Type B pancreatic cell (in vitro differentiated cells): ENCODE measurements around the gene BAG3. TPM values are rescaled to one million over a fixed set of nuclear protein-coding genes. Genes with fewer than 3 reads are reported as not detected.
A peak's percentile ranks its signal among the peaks of the same experiment; 100 is the strongest.

Experiments
- DNase-seq: peaks from one replicate; pipeline ENCODE4 v3.0.0; 2021; ENCODE audit warnings: mixed read lengths; ENCODE audit not compliant: unreplicated experiment; ENCODE audit errors: extremely low spot score
- H3K27ac Mint-ChIP-seq: 2 replicates; pipeline ENCODE4 v1.8.0; 2021; ENCODE audit warnings: mild to moderate bottlenecking, mixed read lengths
- H3K27me3 Mint-ChIP-seq: 2 replicates; pipeline ENCODE4 v1.8.0; 2021; ENCODE audit warnings: mixed read lengths
- H3K36me3 Mint-ChIP-seq: 2 replicates; pipeline ENCODE4 v1.8.0; 2021; ENCODE audit warnings: mixed read lengths
- H3K4me1 Mint-ChIP-seq: one replicate; pipeline ENCODE4 v1.8.0; 2021; ENCODE audit warnings: mixed read lengths; ENCODE audit not compliant: unreplicated experiment
- H3K4me3 Mint-ChIP-seq: 2 replicates; pipeline ENCODE4 v1.8.0; 2021; ENCODE audit warnings: mild to moderate bottlenecking, mixed read lengths
- H3K9me3 Mint-ChIP-seq: 2 replicates; pipeline ENCODE4 v1.8.0; 2021; ENCODE audit warnings: mixed read lengths
- total RNA-seq: library from RNA; stranded (reverse); gene quantifications from 2 replicates; pipeline ENCODE4 v1.2.1, GENCODE V29; 2021; ENCODE audit warnings: low replicate concordance
- TF ChIP-seq, protein P1 (sequence below): fragments of 200-600 bp; sonication (generic); conservative IDR thresholded peaks from 2 replicates; pipeline ENCODE4 v1.5.0; 2021; ENCODE audit warnings: antibody characterized with exemption, mild to moderate bottlenecking

The BAG3 gene
- total RNA-seq, 1 donor from 2014 or later, result 24.9 TPM

DNA sequence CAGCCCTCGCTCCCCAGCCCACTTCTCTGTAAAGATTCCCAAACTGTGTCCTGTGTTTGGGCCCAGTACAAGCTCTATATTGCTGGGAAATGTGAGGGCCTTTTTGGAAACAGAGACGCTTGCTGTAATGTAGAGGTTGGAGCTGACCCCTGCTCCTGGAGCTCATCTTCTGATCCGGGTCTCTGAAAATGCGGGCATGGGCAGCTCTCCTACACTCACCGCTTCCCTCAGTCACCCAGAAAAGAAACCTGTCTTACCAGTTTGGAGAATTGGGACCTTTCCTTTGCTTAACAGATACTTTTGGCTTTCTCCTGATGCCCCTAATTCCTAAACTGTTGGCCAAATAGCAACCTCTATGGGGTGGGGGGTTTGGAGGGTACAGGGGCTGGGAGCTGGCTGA lies 18.2 kb downstream of the BAG3 start:
- H3K9me3 Mint-ChIP-seq, result no peaks in the 10 kb centered on the region
- DNase-seq, result no peak
- H3K4me3 Mint-ChIP-seq, result no peak overlapping the region
- H3K27ac Mint-ChIP-seq, result peak overlapping the region; percentile 45
- TF ChIP-seq, protein P1, sequence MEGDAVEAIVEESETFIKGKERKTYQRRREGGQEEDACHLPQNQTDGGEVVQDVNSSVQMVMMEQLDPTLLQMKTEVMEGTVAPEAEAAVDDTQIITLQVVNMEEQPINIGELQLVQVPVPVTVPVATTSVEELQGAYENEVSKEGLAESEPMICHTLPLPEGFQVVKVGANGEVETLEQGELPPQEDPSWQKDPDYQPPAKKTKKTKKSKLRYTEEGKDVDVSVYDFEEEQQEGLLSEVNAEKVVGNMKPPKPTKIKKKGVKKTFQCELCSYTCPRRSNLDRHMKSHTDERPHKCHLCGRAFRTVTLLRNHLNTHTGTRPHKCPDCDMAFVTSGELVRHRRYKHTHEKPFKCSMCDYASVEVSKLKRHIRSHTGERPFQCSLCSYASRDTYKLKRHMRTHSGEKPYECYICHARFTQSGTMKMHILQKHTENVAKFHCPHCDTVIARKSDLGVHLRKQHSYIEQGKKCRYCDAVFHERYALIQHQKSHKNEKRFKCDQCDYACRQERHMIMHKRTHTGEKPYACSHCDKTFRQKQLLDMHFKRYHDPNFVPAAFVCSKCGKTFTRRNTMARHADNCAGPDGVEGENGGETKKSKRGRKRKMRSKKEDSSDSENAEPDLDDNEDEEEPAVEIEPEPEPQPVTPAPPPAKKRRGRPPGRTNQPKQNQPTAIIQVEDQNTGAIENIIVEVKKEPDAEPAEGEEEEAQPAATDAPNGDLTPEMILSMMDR, result no peak
- peaks cover 35% of the 10 kb centered on the region for H3K4me1 Mint-ChIP-seq
- H3K36me3 Mint-ChIP-seq, result peaks cover 10% of the 10 kb centered on the region
- H3K27me3 Mint-ChIP-seq, result no peaks in the 10 kb centered on the region

DNA sequence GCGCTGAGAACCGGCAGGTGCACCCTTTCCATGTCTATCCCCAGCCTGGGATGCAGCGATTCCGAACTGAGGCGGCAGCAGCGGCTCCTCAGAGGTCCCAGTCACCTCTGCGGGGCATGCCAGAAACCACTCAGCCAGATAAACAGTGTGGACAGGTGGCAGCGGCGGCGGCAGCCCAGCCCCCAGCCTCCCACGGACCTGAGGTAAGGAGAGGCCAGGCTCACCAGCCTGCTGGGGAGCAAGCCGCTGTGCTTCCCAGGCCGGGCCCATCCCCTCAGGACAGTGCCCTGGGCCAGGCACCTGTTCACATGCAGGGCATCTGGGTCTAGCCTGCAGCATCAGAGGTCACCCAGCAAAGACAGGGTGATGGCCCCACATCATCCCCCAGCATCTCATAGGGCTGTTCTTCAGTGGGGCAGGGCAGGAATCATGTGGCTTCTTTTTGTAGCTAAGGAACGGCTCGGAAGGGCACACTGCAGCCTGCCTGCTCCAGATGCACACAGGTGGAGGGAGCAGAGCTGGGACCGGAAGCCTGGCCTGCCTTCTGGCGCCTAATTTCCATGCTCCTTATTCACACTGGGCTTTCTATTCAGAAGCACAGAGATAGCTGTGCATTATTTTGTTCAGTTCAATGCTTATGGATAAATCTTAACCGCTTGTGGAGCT lies 18.9 kb downstream of the BAG3 start:
- no peak for DNase-seq
- TF ChIP-seq, protein P1, result no peak
- no peaks in the 10 kb centered on the region for H3K9me3 Mint-ChIP-seq
- H3K4me3 Mint-ChIP-seq, result no peak overlapping the region
- peaks cover 10% of the 10 kb centered on the region for H3K36me3 Mint-ChIP-seq
- H3K27me3 Mint-ChIP-seq, result no peaks in the 10 kb centered on the region
- H3K27ac Mint-ChIP-seq, result no peak overlapping the region
- H3K4me1 Mint-ChIP-seq, result peaks cover 35% of the 10 kb centered on the region

DNA sequence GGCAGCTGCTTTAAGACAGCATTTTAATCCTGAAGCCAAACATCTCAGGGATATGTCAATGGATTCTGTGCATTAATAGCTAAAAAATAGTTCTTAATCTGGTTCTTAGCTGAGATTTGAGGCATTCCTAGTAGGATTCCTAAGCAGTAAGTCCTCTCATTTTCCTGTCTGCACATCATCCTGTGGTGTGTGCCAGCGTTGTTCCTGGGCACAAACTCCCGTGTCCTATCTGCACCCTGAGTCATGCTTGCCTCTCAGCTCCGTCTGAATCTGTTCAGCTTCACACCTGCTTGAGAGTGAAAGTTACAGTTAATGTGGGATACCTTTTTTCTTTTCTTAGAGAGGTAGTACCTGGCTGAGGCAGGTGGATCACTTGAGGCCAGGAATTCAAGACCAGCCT lies 19.5 kb downstream of the BAG3 start:
- no peak for DNase-seq
- Mint-ChIP-seq H3K36me3 (peaks cover 10% of the 10 kb centered on the region), H3K27ac (no peak overlapping the region), H3K4me3 (no peak overlapping the region), H3K9me3 (no peaks in the 10 kb centered on the region), H3K27me3 (no peaks in the 10 kb centered on the region), H3K4me1 (peaks cover 35% of the 10 kb centered on the region)
- TF ChIP-seq, protein P1, result no peak

DNA sequence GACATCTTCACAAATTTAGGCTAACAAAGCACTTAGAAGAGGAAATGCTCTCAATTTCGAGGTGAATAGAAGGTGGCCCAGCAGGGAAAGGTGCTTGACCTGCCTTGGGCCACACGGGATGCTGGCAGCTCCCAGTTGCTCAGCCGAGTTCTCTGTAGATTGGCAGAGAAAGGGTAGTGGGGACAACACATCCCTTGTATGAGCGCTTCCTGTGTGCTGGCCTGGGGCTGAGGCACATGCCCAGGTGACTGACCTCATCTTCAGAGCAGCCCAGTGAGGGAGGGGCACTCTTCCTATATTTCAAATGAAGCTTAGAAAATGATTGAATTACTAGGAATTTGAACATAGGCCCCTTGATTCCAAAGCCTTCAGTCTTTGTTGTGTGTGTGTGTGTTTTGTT lies 20.2 kb downstream of the BAG3 start:
- no peak for DNase-seq
- TF ChIP-seq, protein P1, result no peak
- Mint-ChIP-seq H3K4me3 (no peak overlapping the region), H3K4me1 (peaks cover 35% of the 10 kb centered on the region), H3K36me3 (peaks cover 10% of the 10 kb centered on the region), H3K9me3 (no peaks in the 10 kb centered on the region), H3K27me3 (no peaks in the 10 kb centered on the region), H3K27ac (no peak overlapping the region)

DNA sequence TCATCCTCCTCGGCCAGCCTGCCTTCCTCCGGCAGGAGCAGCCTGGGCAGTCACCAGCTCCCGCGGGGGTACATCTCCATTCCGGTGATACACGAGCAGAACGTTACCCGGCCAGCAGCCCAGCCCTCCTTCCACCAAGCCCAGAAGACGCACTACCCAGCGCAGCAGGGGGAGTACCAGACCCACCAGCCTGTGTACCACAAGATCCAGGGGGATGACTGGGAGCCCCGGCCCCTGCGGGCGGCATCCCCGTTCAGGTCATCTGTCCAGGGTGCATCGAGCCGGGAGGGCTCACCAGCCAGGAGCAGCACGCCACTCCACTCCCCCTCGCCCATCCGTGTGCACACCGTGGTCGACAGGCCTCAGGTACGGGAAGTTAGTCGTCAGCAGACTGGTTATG lies 21.1 kb downstream of the BAG3 start:
- TF ChIP-seq, protein P1, result no peak
- Mint-ChIP-seq H3K4me3 (no peak overlapping the region), H3K27ac (no peak overlapping the region), H3K27me3 (no peaks in the 10 kb centered on the region), H3K36me3 (peaks cover 17% of the 10 kb centered on the region), H3K4me1 (peaks cover 31% of the 10 kb centered on the region), H3K9me3 (no peaks in the 10 kb centered on the region)
- DNase-seq, result no peak
